ENCODE measurements around the gene ALG2.

DNA sequence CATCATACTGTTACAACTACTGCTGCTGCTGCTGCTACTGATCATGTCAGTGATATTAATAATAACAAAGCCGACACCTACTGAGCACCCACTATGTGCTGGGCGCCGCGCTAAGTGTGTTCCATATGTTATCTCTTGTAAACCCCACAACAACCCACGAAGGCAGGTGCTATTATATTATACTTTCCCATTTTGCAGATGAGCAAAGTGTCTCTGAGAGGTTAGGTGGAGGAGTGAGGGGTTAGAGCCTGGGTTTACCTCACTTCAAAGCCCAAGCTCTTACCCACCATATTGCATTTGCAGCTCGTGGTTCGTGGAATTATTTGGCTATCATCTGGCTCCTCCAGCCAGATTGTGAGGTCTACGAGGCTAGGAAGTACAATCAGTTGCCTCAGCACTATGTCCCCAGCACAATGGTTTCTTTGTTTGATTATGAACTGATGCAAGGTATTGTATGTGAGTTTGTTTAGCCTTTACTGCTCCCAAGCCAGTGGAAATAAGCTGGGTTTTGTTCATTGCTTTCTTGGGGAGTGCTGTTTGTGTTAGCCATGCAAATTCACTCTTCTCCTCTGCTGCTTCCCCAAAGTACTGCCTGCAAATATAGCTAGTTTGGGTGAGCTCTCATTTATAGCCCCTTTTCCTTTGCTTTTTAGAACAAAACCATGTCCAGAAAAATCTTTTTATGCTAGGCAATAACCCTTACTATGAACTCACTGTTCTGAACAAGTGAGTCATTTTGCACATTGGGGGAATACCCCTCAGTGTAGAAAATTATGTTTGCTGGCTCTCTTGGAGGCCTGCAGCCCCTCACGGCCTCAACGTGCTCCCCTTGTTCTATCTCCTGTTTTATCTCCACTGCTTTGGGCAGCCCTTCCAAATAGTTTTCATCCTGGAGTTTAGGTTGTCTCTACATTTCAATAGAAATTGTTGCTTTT is 47.9 kb downstream of the ALG2 start:
- TF ChIP-seq POLR2AphosphoS5 (IDR thresholded peaks at IDR 0.05; ENCODE audit: borderline replicate concordance, low read depth, low read length) (no peak), EZH2 (IDR thresholded peaks at IDR 0.05) (no peak)
